Neural progenitor cell (in vitro differentiated cells): Measurements from ENCODE around the gene PITPNC1. TPM values are rescaled to one million over a fixed set of nuclear protein-coding genes. Genes with fewer than 3 reads are reported as not detected.

Experiments used
- DNase-seq: peaks from one replicate; pipeline ENCODE4 v3.0.0-alpha.2; 2016; ENCODE audit warnings: low spot score
- H2AFZ ChIP-seq: fragments of 200-600 bp; sonication (generic); replicated peaks from 2 replicates; pipeline ENCODE4 v1.6.1; 2016; ENCODE audit warnings: antibody characterized with exemption
- H3F3A ChIP-seq: fragments of 200-600 bp; sonication (generic); 2 replicates; pipeline ENCODE4 v1.6.1; 2016; ENCODE audit warnings: antibody characterized with exemption, low read depth
- H3K27ac ChIP-seq: fragments of 200-600 bp; sonication (generic); 2 replicates; pipeline ENCODE4 v1.5.1; 2016; ENCODE audit warnings: mild to moderate bottlenecking
- H3K27me3 ChIP-seq: fragments of 200-600 bp; sonication (generic); 2 replicates; pipeline ENCODE4 v1.6.1; 2016; ENCODE audit warnings: mild to moderate bottlenecking, moderate library complexity
- H3K36me3 ChIP-seq: fragments of 200-600 bp; sonication (generic); 2 replicates; pipeline ENCODE4 v1.5.1; 2016
- H3K4me1 ChIP-seq: fragments of 200-600 bp; sonication (generic); 2 replicates; pipeline ENCODE4 v1.6.1; 2016; ENCODE audit warnings: mixed run types
- H3K4me2 ChIP-seq: fragments of 200-600 bp; sonication (generic); 2 replicates; pipeline ENCODE4 v1.6.1; 2016
- H3K4me3 ChIP-seq: fragments of 200-600 bp; sonication (generic); 2 replicates; pipeline ENCODE4 v1.5.1; 2016
- H3K79me2 ChIP-seq: fragments of 200-600 bp; sonication (generic); 2 replicates; pipeline ENCODE4 v1.6.1; 2016; ENCODE audit warnings: low read depth
- H3K9ac ChIP-seq: fragments of 200-600 bp; sonication (generic); 2 replicates; pipeline ENCODE4 v1.6.1; 2016
- H3K9me3 ChIP-seq: fragments of 200-600 bp; sonication (generic); 2 replicates; pipeline ENCODE4 v1.5.1; 2016; ENCODE audit warnings: low read depth
- H4K20me1 ChIP-seq: fragments of 200-600 bp; sonication (generic); 2 replicates; pipeline ENCODE4 v1.6.1; 2016; ENCODE audit warnings: low read depth
- H3K27ac Mint-ChIP-seq: 3 replicates; pipeline ENCODE4 v1.8.0; 2021; ENCODE audit warnings: mixed read lengths
- H3K27me3 Mint-ChIP-seq: 2 replicates; pipeline ENCODE4 v1.8.0; 2022; ENCODE audit warnings: low read depth, mild to moderate bottlenecking, inconsistent platforms, moderate library complexity, mixed read lengths; ENCODE audit not compliant: insufficient read depth
- H3K36me3 Mint-ChIP-seq: 3 replicates; pipeline ENCODE4 v1.8.0; 2021; ENCODE audit warnings: mixed read lengths
- H3K4me1 Mint-ChIP-seq: 3 replicates; pipeline ENCODE4 v1.8.0; 2021; ENCODE audit warnings: mixed read lengths
- H3K4me3 Mint-ChIP-seq: 3 replicates; pipeline ENCODE4 v1.8.0; 2021; ENCODE audit warnings: mild to moderate bottlenecking, moderate library complexity, mixed read lengths
- H3K9me3 Mint-ChIP-seq: 3 replicates; pipeline ENCODE4 v1.8.0; 2020; ENCODE audit warnings: mixed read lengths
- EZH2 ChIP-seq: fragments of 200-600 bp; sonication (generic); IDR thresholded peaks from 2 replicates; pipeline ENCODE4 v1.6.1; 2017; ENCODE audit warnings: antibody characterized with exemption, mild to moderate bottlenecking, moderate library complexity
- EZH2phosphoT487 ChIP-seq: fragments of 200-600 bp; sonication (generic); IDR thresholded peaks from 2 replicates; pipeline ENCODE4 v1.6.1; 2017; ENCODE audit warnings: antibody characterized with exemption
- total RNA-seq: library from RNA; depleted of rRNA; stranded (reverse); fragments of >200 nt; gene quantifications from 2 replicates; pipeline ENCODE4 v1.2.3, GENCODE V29; 2015; ENCODE audit warnings: low replicate concordance
- TF ChIP-seq, protein P1 (sequence below): fragments of 200-600 bp; sonication (generic); IDR thresholded peaks from 2 replicates; pipeline ENCODE4 v1.5.1; 2017; ENCODE audit warnings: antibody characterized with exemption, mild to moderate bottlenecking

PITPNC1 gene
- total RNA-seq, 1 donor from 2014 or later = 8.1 TPM

DNA sequence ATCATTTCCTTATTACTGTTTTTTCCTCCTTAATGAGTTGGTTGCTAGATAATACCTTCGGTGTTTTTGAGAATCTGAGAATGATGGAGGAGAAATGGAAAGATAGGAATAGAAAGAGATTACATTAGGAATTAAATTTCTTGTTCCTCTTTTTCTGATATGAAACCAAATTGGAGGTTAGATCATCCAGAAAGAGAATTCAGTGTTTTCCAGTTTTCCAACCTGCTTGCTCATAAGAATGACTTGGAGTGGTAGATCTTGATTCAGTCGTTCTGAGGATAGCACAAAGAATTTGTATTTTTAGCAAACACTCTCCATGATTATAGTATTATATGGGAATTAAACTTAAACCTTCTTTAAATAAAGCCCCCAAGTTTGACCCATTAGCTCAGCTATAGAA is 35.9 kb downstream of the PITPNC1 start:
- no peaks in the 10 kb centered on the region for H3K4me1 ChIP-seq
- no peak for DNase-seq
- no peaks in the 10 kb centered on the region for H3K9me3 ChIP-seq
- no peak overlapping the region for H3K27ac ChIP-seq
- H2AFZ ChIP-seq = no peak overlapping the region
- Mint-ChIP-seq H3K27ac (no peak overlapping the region), H3K27me3 (peaks cover 6% of the 10 kb centered on the region), H3K4me3 (no peak overlapping the region), H3K9me3 (peaks cover 22% of the 10 kb centered on the region), H3K36me3 (peaks cover 13% of the 10 kb centered on the region), H3K4me1 (no peaks in the 10 kb centered on the region)
- no peaks in the 10 kb centered on the region for H3K36me3 ChIP-seq
- no peak overlapping the region for H3K9ac ChIP-seq
- H3F3A ChIP-seq = no peaks in the 10 kb centered on the region
- no peak overlapping the region for H3K4me2 ChIP-seq
- H3K27me3 ChIP-seq = no peaks in the 10 kb centered on the region
- TF ChIP-seq EZH2phosphoT487 (no peak), EZH2 (no peak)
- TF ChIP-seq, protein P1, sequence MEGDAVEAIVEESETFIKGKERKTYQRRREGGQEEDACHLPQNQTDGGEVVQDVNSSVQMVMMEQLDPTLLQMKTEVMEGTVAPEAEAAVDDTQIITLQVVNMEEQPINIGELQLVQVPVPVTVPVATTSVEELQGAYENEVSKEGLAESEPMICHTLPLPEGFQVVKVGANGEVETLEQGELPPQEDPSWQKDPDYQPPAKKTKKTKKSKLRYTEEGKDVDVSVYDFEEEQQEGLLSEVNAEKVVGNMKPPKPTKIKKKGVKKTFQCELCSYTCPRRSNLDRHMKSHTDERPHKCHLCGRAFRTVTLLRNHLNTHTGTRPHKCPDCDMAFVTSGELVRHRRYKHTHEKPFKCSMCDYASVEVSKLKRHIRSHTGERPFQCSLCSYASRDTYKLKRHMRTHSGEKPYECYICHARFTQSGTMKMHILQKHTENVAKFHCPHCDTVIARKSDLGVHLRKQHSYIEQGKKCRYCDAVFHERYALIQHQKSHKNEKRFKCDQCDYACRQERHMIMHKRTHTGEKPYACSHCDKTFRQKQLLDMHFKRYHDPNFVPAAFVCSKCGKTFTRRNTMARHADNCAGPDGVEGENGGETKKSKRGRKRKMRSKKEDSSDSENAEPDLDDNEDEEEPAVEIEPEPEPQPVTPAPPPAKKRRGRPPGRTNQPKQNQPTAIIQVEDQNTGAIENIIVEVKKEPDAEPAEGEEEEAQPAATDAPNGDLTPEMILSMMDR = no peak
- no peaks in the 10 kb centered on the region for H3K79me2 ChIP-seq
- H4K20me1 ChIP-seq = no peaks in the 10 kb centered on the region
- H3K4me3 ChIP-seq = no peak overlapping the region

GRCh38 chr17:67413388-67413787 is 36.3 kb downstream of the PITPNC1 start:
- Mint-ChIP-seq H3K36me3 (peaks cover 13% of the 10 kb centered on the region), H3K4me3 (no peak overlapping the region)

DNA sequence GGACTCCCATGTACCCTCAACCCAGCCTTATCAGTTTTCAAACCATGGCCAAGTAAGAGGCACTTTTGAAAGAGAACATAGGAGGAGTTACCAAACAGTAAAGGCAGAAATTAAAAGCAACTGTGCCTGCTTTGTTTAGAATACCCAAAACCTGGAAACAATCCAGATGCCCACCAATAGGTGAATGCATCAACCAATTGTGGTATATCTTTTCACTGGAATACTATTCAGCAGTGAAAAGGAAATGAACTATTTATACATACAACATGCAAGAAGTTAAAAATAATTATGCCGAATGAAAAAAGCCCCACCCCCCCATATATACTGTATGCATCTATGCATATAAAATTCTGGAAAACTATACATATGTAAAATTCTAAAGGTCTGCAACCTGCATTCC is 37.0 kb downstream of the PITPNC1 start:
- Histone ChIP-seq H3K27ac (no peak overlapping the region), H3F3A (no peaks in the 10 kb centered on the region), H3K36me3 (no peaks in the 10 kb centered on the region), H4K20me1 (no peaks in the 10 kb centered on the region), H2AFZ (no peak overlapping the region), H3K27me3 (no peaks in the 10 kb centered on the region), H3K4me2 (no peak overlapping the region), H3K4me3 (no peak overlapping the region), H3K79me2 (no peaks in the 10 kb centered on the region), H3K9me3 (no peaks in the 10 kb centered on the region), H3K9ac (no peak overlapping the region), H3K4me1 (no peaks in the 10 kb centered on the region)
- Mint-ChIP-seq H3K36me3 (peaks cover 9% of the 10 kb centered on the region), H3K27ac (no peak overlapping the region), H3K9me3 (peaks cover 19% of the 10 kb centered on the region), H3K27me3 (peaks cover 6% of the 10 kb centered on the region), H3K4me1 (no peaks in the 10 kb centered on the region), H3K4me3 (no peak overlapping the region)
- TF ChIP-seq, protein P1 = no peak
- TF ChIP-seq EZH2 = no peak
- no peak for TF ChIP-seq EZH2phosphoT487
- no peak for DNase-seq

More at GRCh38 chr17:67413388-67413787, 36.3 kb downstream of the PITPNC1 start:
- Histone ChIP-seq H3K79me2 (no peaks in the 10 kb centered on the region), H3K9ac (no peak overlapping the region), H3K4me1 (no peaks in the 10 kb centered on the region), H3K36me3 (no peaks in the 10 kb centered on the region), H3K27me3 (no peaks in the 10 kb centered on the region), H4K20me1 (no peaks in the 10 kb centered on the region), H3K4me3 (no peak overlapping the region), H2AFZ (no peak overlapping the region), H3K27ac (no peak overlapping the region), H3K9me3 (no peaks in the 10 kb centered on the region), H3F3A (no peaks in the 10 kb centered on the region), H3K4me2 (no peak overlapping the region)
- peaks cover 6% of the 10 kb centered on the region for H3K27me3 Mint-ChIP-seq
- H3K27ac Mint-ChIP-seq = no peak overlapping the region
- no peak for DNase-seq
- TF ChIP-seq EZH2 = no peak
- no peak for TF ChIP-seq EZH2phosphoT487
- TF ChIP-seq, protein P1 = no peak
- peaks cover 22% of the 10 kb centered on the region for H3K9me3 Mint-ChIP-seq
- no peaks in the 10 kb centered on the region for H3K4me1 Mint-ChIP-seq
